ENCODE data around the gene SCGB1D2. TPM values are rescaled to one million over a fixed set of nuclear protein-coding genes. Genes with fewer than 3 reads are reported as not detected.

Gene SCGB1D2
- total RNA-seq, 1 donor from 2014 or later: not detected

DNA sequence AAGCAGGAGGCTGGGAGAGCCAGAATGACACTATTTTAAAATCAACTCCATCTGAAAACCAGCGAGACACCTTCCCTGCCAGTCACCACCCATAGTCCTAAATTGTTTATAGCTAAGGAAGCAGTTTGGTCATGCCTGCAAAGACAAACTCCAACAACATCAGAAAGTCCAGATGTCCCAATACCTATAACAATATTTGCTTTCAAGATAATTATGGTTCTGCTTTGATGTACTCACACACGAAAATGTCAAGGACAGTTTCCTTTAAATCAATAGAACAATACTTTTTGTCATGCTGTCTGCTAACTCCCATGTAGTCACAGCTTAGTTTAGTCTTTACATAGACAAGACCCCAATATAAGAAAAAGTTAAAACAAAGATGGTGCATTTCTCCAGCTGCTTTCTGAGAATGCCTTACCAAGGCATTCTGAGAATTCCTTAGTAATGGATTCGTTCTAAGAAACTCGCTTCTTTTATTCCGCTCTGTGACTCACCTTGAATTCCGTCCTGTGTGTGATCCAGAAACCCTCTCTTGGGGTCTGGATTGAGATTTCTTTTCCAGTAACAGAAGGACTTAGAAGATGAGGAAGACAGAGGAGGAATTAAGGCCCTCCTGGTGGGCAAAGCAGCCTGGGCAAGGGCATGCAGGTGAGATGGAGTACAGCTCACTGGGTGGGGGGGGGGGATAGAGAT, 18.4 kb downstream of the SCGB1D2 start:
- Histone ChIP-seq H3K36me3 (no peaks in the 10 kb centered on the region), H3K4me3 (no peak overlapping the region), H3K9me3 (no peaks in the 10 kb centered on the region), H3K27ac (no peak overlapping the region), H3K27me3 (ENCODE audit: low read depth) (peaks cover 11% of the 10 kb centered on the region), H3K4me1 (no peaks in the 10 kb centered on the region)
- no peak for DNase-seq
- TF ChIP-seq, protein P1, sequence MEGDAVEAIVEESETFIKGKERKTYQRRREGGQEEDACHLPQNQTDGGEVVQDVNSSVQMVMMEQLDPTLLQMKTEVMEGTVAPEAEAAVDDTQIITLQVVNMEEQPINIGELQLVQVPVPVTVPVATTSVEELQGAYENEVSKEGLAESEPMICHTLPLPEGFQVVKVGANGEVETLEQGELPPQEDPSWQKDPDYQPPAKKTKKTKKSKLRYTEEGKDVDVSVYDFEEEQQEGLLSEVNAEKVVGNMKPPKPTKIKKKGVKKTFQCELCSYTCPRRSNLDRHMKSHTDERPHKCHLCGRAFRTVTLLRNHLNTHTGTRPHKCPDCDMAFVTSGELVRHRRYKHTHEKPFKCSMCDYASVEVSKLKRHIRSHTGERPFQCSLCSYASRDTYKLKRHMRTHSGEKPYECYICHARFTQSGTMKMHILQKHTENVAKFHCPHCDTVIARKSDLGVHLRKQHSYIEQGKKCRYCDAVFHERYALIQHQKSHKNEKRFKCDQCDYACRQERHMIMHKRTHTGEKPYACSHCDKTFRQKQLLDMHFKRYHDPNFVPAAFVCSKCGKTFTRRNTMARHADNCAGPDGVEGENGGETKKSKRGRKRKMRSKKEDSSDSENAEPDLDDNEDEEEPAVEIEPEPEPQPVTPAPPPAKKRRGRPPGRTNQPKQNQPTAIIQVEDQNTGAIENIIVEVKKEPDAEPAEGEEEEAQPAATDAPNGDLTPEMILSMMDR (IDR thresholded peaks at IDR 0.05): no peak
- no peak for ATAC-seq
- intact Hi-C loops (cut with DNase I): no loop called here

DNA sequence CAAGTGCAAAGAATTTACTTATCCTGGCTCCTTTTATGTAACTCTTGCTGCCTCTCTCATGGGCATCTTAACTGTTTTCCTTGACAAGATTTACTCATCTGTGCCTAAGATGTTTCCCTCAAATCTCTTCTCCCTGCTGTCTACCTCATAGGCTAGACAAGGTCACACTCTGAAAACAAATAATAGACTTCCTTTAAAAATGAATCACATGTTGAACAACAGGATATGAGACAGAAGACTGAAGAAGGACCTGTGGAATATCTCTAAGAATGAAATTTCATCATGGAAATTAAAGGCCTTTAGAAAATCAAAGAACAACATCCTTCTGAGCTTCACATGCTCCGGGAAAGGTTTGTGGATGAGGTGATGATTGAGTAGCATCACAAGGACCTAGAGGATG, 22.0 kb downstream of the SCGB1D2 start:
- Histone ChIP-seq H3K4me1 (no peaks in the 10 kb centered on the region), H3K4me3 (no peak overlapping the region), H3K36me3 (no peaks in the 10 kb centered on the region), H3K27me3 (ENCODE audit: low read depth) (peaks cover 9% of the 10 kb centered on the region), H3K9me3 (no peaks in the 10 kb centered on the region), H3K27ac (no peak overlapping the region)
- intact Hi-C loops (cut with DNase I): no loop called here
- no peak for ATAC-seq
- TF ChIP-seq, protein P1 (IDR thresholded peaks at IDR 0.05): no peak
- DNase-seq: no peak

DNA sequence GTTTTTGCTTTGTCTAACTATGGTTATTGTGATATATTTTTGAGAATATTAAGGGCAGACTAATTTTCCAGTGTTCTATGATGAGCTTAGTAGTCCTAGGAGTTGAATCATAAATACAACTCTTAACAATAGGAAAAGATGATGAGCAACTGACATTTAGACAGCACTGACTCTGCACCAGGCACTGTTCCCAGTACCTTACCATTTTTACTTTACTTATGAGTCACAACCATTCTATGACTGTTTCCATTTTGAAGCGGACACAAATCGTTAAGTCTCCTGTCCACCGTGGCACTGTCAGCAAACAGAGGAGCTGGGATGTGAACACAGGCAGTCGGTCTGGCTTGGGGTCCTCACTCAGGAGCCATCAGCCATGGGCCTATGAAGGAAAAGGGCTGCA, 24.5 kb downstream of the SCGB1D2 start:
- peaks cover 14% of the 10 kb centered on the region for H3K27me3 ChIP-seq (ENCODE audit: low read depth)
- no peak overlapping the region for H3K4me3 ChIP-seq
- no peaks in the 10 kb centered on the region for H3K9me3 ChIP-seq
- DNase-seq (no peak), ATAC-seq (no peak)
- H3K4me1 ChIP-seq: no peaks in the 10 kb centered on the region
- H3K36me3 ChIP-seq: no peaks in the 10 kb centered on the region
- intact Hi-C loops (cut with DNase I): no loop called here
- TF ChIP-seq, protein P1 (IDR thresholded peaks at IDR 0.05): no peak
- H3K27ac ChIP-seq: no peak overlapping the region

DNA sequence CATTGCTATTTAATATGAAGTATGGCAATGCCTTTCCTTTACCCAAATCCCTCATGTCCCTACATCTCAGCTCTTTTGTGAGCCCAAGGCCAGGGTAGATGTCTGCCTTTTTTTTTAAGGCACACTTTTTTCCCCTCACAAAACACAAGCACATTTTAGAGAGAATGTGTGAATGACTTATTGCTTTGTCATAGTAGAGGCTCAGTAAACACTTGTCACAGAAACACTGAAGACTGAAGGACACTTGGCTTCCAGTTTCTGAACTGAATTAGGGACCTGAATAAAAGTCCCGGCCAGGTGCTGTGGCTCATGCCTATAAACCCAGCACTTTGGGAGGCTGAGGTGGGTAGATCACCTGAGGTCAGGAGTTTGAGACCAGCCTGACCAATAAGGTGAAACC, 25.0 kb downstream of the SCGB1D2 start:
- DNase-seq (no peak), ATAC-seq (no peak)
- Histone ChIP-seq H3K36me3 (no peaks in the 10 kb centered on the region), H3K4me1 (no peaks in the 10 kb centered on the region), H3K4me3 (no peak overlapping the region), H3K27me3 (ENCODE audit: low read depth) (peaks cover 14% of the 10 kb centered on the region), H3K27ac (no peak overlapping the region), H3K9me3 (no peaks in the 10 kb centered on the region)
- TF ChIP-seq, protein P1 (IDR thresholded peaks at IDR 0.05): no peak
- intact Hi-C loops (cut with DNase I): no loop called here

DNA sequence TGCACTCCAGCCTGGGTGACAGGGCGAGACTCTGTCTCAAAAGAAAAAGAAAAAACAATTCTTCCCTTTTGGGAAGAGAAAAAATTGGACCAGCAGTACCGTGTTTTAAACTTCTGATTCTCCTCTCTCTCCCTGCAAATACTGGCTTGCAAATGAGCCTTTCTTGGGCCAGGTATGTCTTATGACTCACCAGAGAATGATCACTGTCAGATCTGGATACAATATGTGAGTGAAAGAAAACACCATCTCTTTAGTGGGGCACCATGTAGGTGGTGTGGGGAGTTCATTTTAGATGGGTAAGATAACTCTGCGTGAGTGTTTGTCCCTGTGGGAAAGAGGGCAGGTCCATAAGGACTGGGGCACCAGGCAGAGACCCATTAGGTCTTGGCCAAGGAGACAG, 25.5 kb downstream of the SCGB1D2 start:
- Histone ChIP-seq H3K4me3 (no peak overlapping the region), H3K9me3 (no peaks in the 10 kb centered on the region), H3K27ac (no peak overlapping the region), H3K4me1 (no peaks in the 10 kb centered on the region), H3K27me3 (ENCODE audit: low read depth) (peaks cover 12% of the 10 kb centered on the region), H3K36me3 (no peaks in the 10 kb centered on the region)
- no peak for ATAC-seq
- TF ChIP-seq, protein P1 (IDR thresholded peaks at IDR 0.05): no peak
- intact Hi-C loops (cut with DNase I): no loop called here
- DNase-seq: no peak

Measured in lower lobe of right lung (tissue), 2 donors.